ENCODE data around the gene MYO3B. TPM values are rescaled to one million over a fixed set of nuclear protein-coding genes. Genes with fewer than 3 reads are reported as not detected.

MYO3B gene
- total RNA-seq, 1 experiment from 2014 or later = 0.50 TPM

GRCh38 chr2:170228429-170228828 lies 50.5 kb downstream of the MYO3B start:
- H3K36me3 Mint-ChIP-seq = no peaks in the 10 kb centered on the region

More at GRCh38 chr2:170228429-170228828, 50.5 kb downstream of the MYO3B start:
- Mint-ChIP-seq H3K27ac (no peak overlapping the region), H3K4me1 (peaks cover 18% of the 10 kb centered on the region), H3K9me3 (no peaks in the 10 kb centered on the region), H3K4me3 (no peak overlapping the region), H3K27me3 (ENCODE audit: low read depth) (peaks cover 2% of the 10 kb centered on the region)
- ChIA-PET CTCF (interaction anchor here (0.7 kb wide), 1 partner anchor 106 kb away, joined by 4 read pairs; no protein-coding TSS in a partner anchor), POLR2A (no interaction called here)
- DNase-seq (ENCODE audit: low spot score) = no peak
- ATAC-seq = no peak
- TF ChIP-seq MAX (CRISPR knock-in tag; IDR thresholded peaks at IDR 0.05) = no peak
- TF ChIP-seq ZNF219 (CRISPR knock-in tag; IDR thresholded peaks at IDR 0.05; ENCODE audit: borderline replicate concordance) = no peak
- TF ChIP-seq PRRX2 (CRISPR knock-in tag; IDR thresholded peaks at IDR 0.05) = no peak
- TF ChIP-seq ZNF138 (CRISPR knock-in tag; conservative IDR thresholded peaks at IDR 0.05) = no peak
- no peak for TF ChIP-seq CDX4 (CRISPR knock-in tag; IDR thresholded peaks at IDR 0.05; ENCODE audit: borderline replicate concordance)
- no peak for TF ChIP-seq IRF1 (CRISPR knock-in tag; IDR thresholded peaks at IDR 0.05)
- no peak for TF ChIP-seq ZNF532 (CRISPR knock-in tag; IDR thresholded peaks at IDR 0.05; ENCODE audit: borderline replicate concordance)
- no peak for TF ChIP-seq ATF3 (CRISPR knock-in tag; conservative IDR thresholded peaks at IDR 0.05)
- no peak for TF ChIP-seq ETV6 (CRISPR knock-in tag; IDR thresholded peaks at IDR 0.05)
- no peak for TF ChIP-seq NR3C1 (CRISPR knock-in tag; conservative IDR thresholded peaks at IDR 0.05; ENCODE audit: low read depth)
- TF ChIP-seq MLX (CRISPR knock-in tag; IDR thresholded peaks at IDR 0.05) = no peak
- TF ChIP-seq TEAD4 (CRISPR knock-in tag; IDR thresholded peaks at IDR 0.05) = no peak
- TF ChIP-seq ARID4B (CRISPR knock-in tag; IDR thresholded peaks at IDR 0.05; ENCODE audit: borderline replicate concordance) = no peak
- no peak for TF ChIP-seq ATF2 (CRISPR knock-in tag; IDR thresholded peaks at IDR 0.05; ENCODE audit: borderline replicate concordance, low read depth)
- no peak for TF ChIP-seq ZNF425 (CRISPR knock-in tag; conservative IDR thresholded peaks at IDR 0.05)

All from WTC11 (cell line).